ENCODE data around the gene DIPK1A. TPM values are rescaled to one million over a fixed set of nuclear protein-coding genes. Genes with fewer than 3 reads are reported as not detected.

DIPK1A gene
- polyA plus RNA-seq, 1 experiment: 12.3 TPM

- Histone ChIP-seq H3K27me3 (ENCODE audit: control insufficient read depth, insufficient read depth, low read length) (no peaks in the 10 kb centered on the region), H3K36me3 (ENCODE audit: control insufficient read depth, insufficient read depth, low read length) (peaks cover 5% of the 10 kb centered on the region), H3K4me3 (ENCODE audit: low read depth, low read length) (no peak overlapping the region)
- ChIA-PET POLR2A (no interaction called here), CTCF (interaction anchor here (1.0 to 3.5 kb wide), 5 partner anchors 11 to 151 kb away, joined by 3 to 16 read pairs (median 5); partner anchors contain the start of gene RPL5)
- no peak for TF ChIP-seq CTCF (IDR thresholded peaks at IDR 0.05; ENCODE audit: insufficient read depth, low read depth, low read length)
- DNase-seq (ENCODE audit: low read depth): no peak
Observed at GRCh38 chr1:92843046-92843423, 118.2 kb downstream of the DIPK1A start.

GRCh38 chr1:92842082-92843045 lies 118.9 kb downstream of the DIPK1A start:
- ChIA-PET CTCF (interaction anchor here (0.7 to 3.5 kb wide), 6 partner anchors 10 to 152 kb away, joined by 3 to 16 read pairs (median 4); partner anchors contain the start of gene RPL5), POLR2A (no interaction called here)
- H3K36me3 ChIP-seq (ENCODE audit: control insufficient read depth, insufficient read depth, low read length): peaks cover 6% of the 10 kb centered on the region
- H3K4me3 ChIP-seq (ENCODE audit: low read depth, low read length): no peak overlapping the region
- H3K27me3 ChIP-seq (ENCODE audit: control insufficient read depth, insufficient read depth, low read length): no peaks in the 10 kb centered on the region
- no peak for DNase-seq (ENCODE audit: low read depth)
- TF ChIP-seq CTCF (IDR thresholded peaks at IDR 0.05; ENCODE audit: insufficient read depth, low read depth, low read length): no peak

GRCh38 chr1:92840600-92840999 lies 120.7 kb downstream of the DIPK1A start:
- POLR2A ChIA-PET: no interaction called here
- CTCF ChIA-PET: interaction anchor here (0.6 to 3.5 kb wide), 4 partner anchors 9 to 1824 kb away, joined by 3 to 16 read pairs (median 5); partner anchors contain the start of gene RPL5
- no peak for TF ChIP-seq CTCF (IDR thresholded peaks at IDR 0.05; ENCODE audit: insufficient read depth, low read depth, low read length)
- Histone ChIP-seq H3K4me3 (ENCODE audit: low read depth, low read length) (no peak overlapping the region), H3K27me3 (ENCODE audit: control insufficient read depth, insufficient read depth, low read length) (no peaks in the 10 kb centered on the region), H3K36me3 (ENCODE audit: control insufficient read depth, insufficient read depth, low read length) (peaks cover 6% of the 10 kb centered on the region)
- DNase-seq (ENCODE audit: low read depth): no peak

- H3K4me3 ChIP-seq (ENCODE audit: low read depth, low read length): no peak overlapping the region
- H3K36me3 ChIP-seq (ENCODE audit: control insufficient read depth, insufficient read depth, low read length): peaks cover 6% of the 10 kb centered on the region
- POLR2A ChIA-PET: interaction anchor here (0.8 kb wide), 1 partner anchor 83 kb away, joined by 9 read pairs; no protein-coding TSS in a partner anchor
- no peak for TF ChIP-seq CTCF (IDR thresholded peaks at IDR 0.05; ENCODE audit: insufficient read depth, low read depth, low read length)
- H3K27me3 ChIP-seq (ENCODE audit: control insufficient read depth, insufficient read depth, low read length): no peaks in the 10 kb centered on the region
- DNase-seq (ENCODE audit: low read depth): no peak
- CTCF ChIA-PET: interaction anchor here (1.3 to 2.4 kb wide), 3 partner anchors 19 to 90 kb away, joined by 3 to 9 read pairs (median 3); no protein-coding TSS in a partner anchor
Observed at GRCh38 chr1:92839442-92839841, 121.8 kb downstream of the DIPK1A start.

GRCh38 chr1:92838519-92838918 lies 122.7 kb downstream of the DIPK1A start:
- ChIA-PET POLR2A (interaction anchor here (0.6 kb wide), 2 partner anchors 106 to 112 kb away, joined by 4 to 11 read pairs; no protein-coding TSS in a partner anchor), CTCF (interaction anchor here (0.6 to 2.4 kb wide), 2 partner anchors 20 to 84 kb away, joined by 3 to 9 read pairs; no protein-coding TSS in a partner anchor)
- TF ChIP-seq CTCF (IDR thresholded peaks at IDR 0.05; ENCODE audit: insufficient read depth, low read depth, low read length): no peak
- H3K36me3 ChIP-seq (ENCODE audit: control insufficient read depth, insufficient read depth, low read length): peaks cover 6% of the 10 kb centered on the region
- no peak overlapping the region for H3K4me3 ChIP-seq (ENCODE audit: low read depth, low read length)
- no peak for DNase-seq (ENCODE audit: low read depth)
- no peaks in the 10 kb centered on the region for H3K27me3 ChIP-seq (ENCODE audit: control insufficient read depth, insufficient read depth, low read length)

Data from BJ (cell line).